GM12872 (cell line): ENCODE measurements around the gene SLC45A1.

ENCODE experiments used
- CTCF ChIP-seq: IDR thresholded peaks from 3 replicates; pipeline ENCODE4 v1.5.1; 2011; ENCODE audit warnings: low read depth, mild to moderate bottlenecking, low read length, moderate library complexity; ENCODE audit not compliant: insufficient read depth

The SLC45A1 gene

GRCh38 chr1:8317647-8318381 is at the start of gene SLC45A1:
Gene SLC45A1 (plus strand): TSS chr1:8318114. CDS start chr1:8324330, 6,216 bp downstream.
- TF ChIP-seq CTCF: no peak

- no peak for TF ChIP-seq CTCF
Measured at GRCh38 chr1:8273036-8273435, 44.9 kb upstream of the SLC45A1 start.

GRCh38 chr1:8274352-8274751 is 43.6 kb upstream of the SLC45A1 start:
- TF ChIP-seq CTCF: no peak

- TF ChIP-seq CTCF: no peak
Measured at GRCh38 chr1:8276173-8276914, 41.6 kb upstream of the SLC45A1 start.

GRCh38 chr1:8276932-8277331 is 41.0 kb upstream of the SLC45A1 start:
- TF ChIP-seq CTCF: no peak

- TF ChIP-seq CTCF: no peak
Measured at GRCh38 chr1:8281843-8282509, 35.9 kb upstream of the SLC45A1 start.
